OCI-LY3 (cell line): ENCODE measurements around the gene HSF2BP.

Source experiments
- H2AFZ ChIP-seq: fragments of 200-600, 300-600 bp; shearing (Covaris generic); 2 replicates; pipeline ENCODE4 v1.6.0; 2014; ENCODE audit warnings: antibody characterized with exemption, low read depth, low read length
- H3K27ac ChIP-seq: fragments of 200-600, 300-600 bp; sonication (generic); 2 replicates; pipeline ENCODE4 v1.5.1; 2014; ENCODE audit warnings: mild to moderate bottlenecking, low read length, moderate library complexity, mixed read lengths
- H3K27me3 ChIP-seq: fragments of 200-600, 300-600 bp; sonication (generic); 2 replicates; pipeline ENCODE4 v1.6.1; 2014; ENCODE audit warnings: low read depth, low read length, mixed read lengths
- H3K36me3 ChIP-seq: fragments of 200-600, 300-600 bp; sonication (generic); replicated peaks from 2 replicates; pipeline ENCODE3; 2014; ENCODE audit warnings: low read depth, low read length, mixed read lengths
- H3K4me1 ChIP-seq: fragments of 300-600, 200-600 bp; sonication (generic); 2 replicates; pipeline ENCODE4 v1.6.1; 2014; ENCODE audit warnings: low read length, mixed read lengths
- H3K4me2 ChIP-seq: fragments of 200-600, 300-600 bp; sonication (generic); 2 replicates; pipeline ENCODE4 v1.6.1; 2014; ENCODE audit warnings: low read length, mixed read lengths
- H3K4me3 ChIP-seq: fragments of 300-600, 200-600 bp; sonication (generic); 2 replicates; pipeline ENCODE4 v1.5.1; 2014; ENCODE audit warnings: antibody characterized with exemption, mild to moderate bottlenecking, low read length, moderate library complexity
- H3K79me2 ChIP-seq: fragments of 300-600, 200-600 bp; shearing (Covaris generic); 2 replicates; pipeline ENCODE4 v1.6.1; 2014; ENCODE audit warnings: mild to moderate bottlenecking, low read length, mixed read lengths
- H3K9ac ChIP-seq: fragments of 300-600, 200-600 bp; shearing (Covaris generic); 2 replicates; pipeline ENCODE4 v1.6.0; 2014; ENCODE audit warnings: mild to moderate bottlenecking, low read length, moderate library complexity
- H3K9me3 ChIP-seq: fragments of 200-600, 300-600 bp; shearing (Covaris generic); 2 replicates; pipeline ENCODE4 v1.6.1; 2014; ENCODE audit warnings: low read length, mixed read lengths; ENCODE audit not compliant: insufficient read depth
- H4K20me1 ChIP-seq: fragments of 200-600, 300-600 bp; sonication (generic); 2 replicates; pipeline ENCODE4 v1.6.1; 2016; ENCODE audit warnings: low read length, mixed read lengths; ENCODE audit not compliant: insufficient read depth
- EZH2phosphoT487 ChIP-seq: fragments of 200-600 bp; shearing (Covaris generic); IDR thresholded peaks from 2 replicates; pipeline ENCODE4 v1.6.1; 2018; ENCODE audit warnings: antibody characterized with exemption, mixed run types, low read depth
- TF ChIP-seq, protein P1 (sequence below): fragments of 200-600, 300-600 bp; sonication (generic); IDR thresholded peaks from 2 replicates; pipeline ENCODE4 v1.5.1; 2014; ENCODE audit warnings: antibody characterized with exemption, low read length, low read depth

Gene HSF2BP

DNA sequence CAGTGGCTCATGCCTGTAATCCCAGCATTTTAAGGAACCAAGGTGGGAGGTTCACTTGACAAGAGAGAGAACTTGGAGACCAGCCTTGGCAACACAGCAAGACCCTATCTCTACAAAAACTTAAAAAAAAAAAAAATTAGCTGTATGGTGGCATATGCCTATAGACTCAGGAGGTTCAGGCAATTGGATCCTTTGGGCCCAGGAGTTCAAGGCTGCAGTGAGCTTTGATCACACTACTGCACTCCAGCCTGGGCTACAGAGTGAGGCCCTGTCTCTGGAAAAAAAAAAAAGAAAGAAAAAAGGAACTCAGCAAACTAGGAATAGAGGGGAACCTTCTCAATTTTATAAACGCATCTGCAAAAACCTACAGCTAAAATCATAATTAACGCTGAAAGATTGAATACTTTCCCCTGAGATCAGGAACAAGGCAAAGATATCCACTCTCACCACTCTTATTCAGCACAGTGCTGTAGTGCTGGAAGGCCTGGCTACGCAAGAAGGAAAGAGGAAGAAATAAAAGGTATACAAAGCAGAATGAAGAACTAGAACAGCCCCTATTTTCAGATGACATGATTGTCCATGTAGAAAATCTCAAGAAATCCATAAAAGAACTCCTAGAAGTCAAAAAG, 21.6 kb downstream of the HSF2BP start:
- H3K27ac ChIP-seq = no peak overlapping the region
- no peak overlapping the region for H2AFZ ChIP-seq
- no peaks in the 10 kb centered on the region for H3K4me1 ChIP-seq
- no peaks in the 10 kb centered on the region for H3K27me3 ChIP-seq
- no peaks in the 10 kb centered on the region for H3K36me3 ChIP-seq
- no peaks in the 10 kb centered on the region for H4K20me1 ChIP-seq
- TF ChIP-seq, protein P1, sequence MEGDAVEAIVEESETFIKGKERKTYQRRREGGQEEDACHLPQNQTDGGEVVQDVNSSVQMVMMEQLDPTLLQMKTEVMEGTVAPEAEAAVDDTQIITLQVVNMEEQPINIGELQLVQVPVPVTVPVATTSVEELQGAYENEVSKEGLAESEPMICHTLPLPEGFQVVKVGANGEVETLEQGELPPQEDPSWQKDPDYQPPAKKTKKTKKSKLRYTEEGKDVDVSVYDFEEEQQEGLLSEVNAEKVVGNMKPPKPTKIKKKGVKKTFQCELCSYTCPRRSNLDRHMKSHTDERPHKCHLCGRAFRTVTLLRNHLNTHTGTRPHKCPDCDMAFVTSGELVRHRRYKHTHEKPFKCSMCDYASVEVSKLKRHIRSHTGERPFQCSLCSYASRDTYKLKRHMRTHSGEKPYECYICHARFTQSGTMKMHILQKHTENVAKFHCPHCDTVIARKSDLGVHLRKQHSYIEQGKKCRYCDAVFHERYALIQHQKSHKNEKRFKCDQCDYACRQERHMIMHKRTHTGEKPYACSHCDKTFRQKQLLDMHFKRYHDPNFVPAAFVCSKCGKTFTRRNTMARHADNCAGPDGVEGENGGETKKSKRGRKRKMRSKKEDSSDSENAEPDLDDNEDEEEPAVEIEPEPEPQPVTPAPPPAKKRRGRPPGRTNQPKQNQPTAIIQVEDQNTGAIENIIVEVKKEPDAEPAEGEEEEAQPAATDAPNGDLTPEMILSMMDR = no peak
- TF ChIP-seq EZH2phosphoT487 = no peak
- H3K9me3 ChIP-seq = no peaks in the 10 kb centered on the region
- H3K79me2 ChIP-seq = no peaks in the 10 kb centered on the region
- no peak overlapping the region for H3K4me3 ChIP-seq
- H3K9ac ChIP-seq = no peak overlapping the region
- no peak overlapping the region for H3K4me2 ChIP-seq

DNA sequence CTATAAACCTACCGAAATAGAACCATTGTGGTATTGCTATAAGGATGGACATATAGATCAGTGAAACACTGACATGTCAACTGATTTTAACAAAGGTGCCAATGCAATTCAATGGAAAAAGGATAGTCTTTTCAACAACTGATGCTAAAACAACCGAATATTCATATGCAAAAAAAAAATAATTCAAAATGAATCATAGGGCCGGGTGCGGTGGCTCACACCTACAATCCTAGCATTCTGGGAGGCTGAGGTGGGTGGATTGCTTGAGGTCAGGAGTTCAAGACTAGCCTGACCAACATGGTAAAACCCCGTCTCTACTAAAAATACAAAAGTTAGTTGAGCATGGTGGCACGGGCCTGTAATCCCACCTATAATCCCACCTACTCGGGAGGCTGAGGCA, 23.9 kb downstream of the HSF2BP start:
- Histone ChIP-seq H4K20me1 (no peaks in the 10 kb centered on the region), H3K4me2 (no peak overlapping the region), H3K9me3 (no peaks in the 10 kb centered on the region), H3K36me3 (no peaks in the 10 kb centered on the region), H3K4me1 (no peaks in the 10 kb centered on the region), H2AFZ (no peak overlapping the region), H3K9ac (no peak overlapping the region), H3K4me3 (no peak overlapping the region), H3K27ac (no peak overlapping the region), H3K79me2 (no peaks in the 10 kb centered on the region), H3K27me3 (no peaks in the 10 kb centered on the region)
- no peak for TF ChIP-seq EZH2phosphoT487
- TF ChIP-seq, protein P1 = no peak

DNA sequence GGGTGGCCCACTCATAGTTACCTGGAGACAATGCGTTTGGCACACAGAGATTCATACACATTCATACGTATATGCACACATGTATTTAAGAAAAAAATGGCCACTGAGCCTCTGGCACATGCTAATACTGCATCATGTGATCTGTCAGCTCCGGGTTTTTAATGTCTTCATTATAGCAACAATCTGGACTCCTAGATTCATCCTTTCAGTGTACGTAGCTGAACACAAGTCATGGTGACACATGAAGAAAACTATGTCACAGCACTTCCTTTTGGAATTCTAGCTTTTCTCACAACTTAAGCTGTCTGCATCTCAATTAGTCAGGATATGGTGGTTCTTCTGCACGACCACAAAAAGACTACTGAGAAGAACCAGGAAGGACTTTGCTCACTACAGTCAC, 24.7 kb downstream of the HSF2BP start:
- H4K20me1 ChIP-seq = no peaks in the 10 kb centered on the region
- TF ChIP-seq, protein P1 = no peak
- no peak for TF ChIP-seq EZH2phosphoT487
- H3K9ac ChIP-seq = no peak overlapping the region
- no peaks in the 10 kb centered on the region for H3K9me3 ChIP-seq
- H3K27me3 ChIP-seq = no peaks in the 10 kb centered on the region
- H3K36me3 ChIP-seq = no peaks in the 10 kb centered on the region
- no peaks in the 10 kb centered on the region for H3K4me1 ChIP-seq
- H3K4me3 ChIP-seq = no peak overlapping the region
- H2AFZ ChIP-seq = no peak overlapping the region
- no peaks in the 10 kb centered on the region for H3K79me2 ChIP-seq
- no peak overlapping the region for H3K4me2 ChIP-seq
- H3K27ac ChIP-seq = no peak overlapping the region

DNA sequence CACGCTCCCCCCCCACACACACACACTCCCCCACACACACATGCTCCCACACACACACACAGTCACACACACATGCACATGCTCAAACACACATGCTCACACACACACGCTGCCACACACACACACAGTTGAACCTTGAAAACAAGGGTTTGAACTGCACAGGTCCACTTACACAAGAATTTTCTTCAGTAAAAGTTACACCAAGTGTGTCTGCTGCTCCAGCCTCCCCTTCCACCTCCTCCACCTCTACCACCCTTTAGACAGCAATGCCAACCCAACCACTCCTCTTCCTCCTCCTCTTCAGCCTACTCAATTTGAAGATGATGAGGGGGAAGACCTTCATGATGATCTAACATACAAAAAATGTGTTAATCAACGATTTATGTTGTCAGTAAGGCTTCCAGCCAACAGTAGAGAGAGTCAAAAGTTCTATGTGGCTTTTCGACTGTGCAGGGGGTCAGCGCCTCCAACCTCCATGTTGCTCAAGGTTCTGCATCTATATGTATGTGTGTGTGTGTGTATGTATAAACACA, 26.8 kb downstream of the HSF2BP start:
- H3K9ac ChIP-seq = no peak overlapping the region
- H3K4me1 ChIP-seq = no peaks in the 10 kb centered on the region
- no peak overlapping the region for H3K4me2 ChIP-seq
- H2AFZ ChIP-seq = no peak overlapping the region
- TF ChIP-seq, protein P1 = no peak
- no peak for TF ChIP-seq EZH2phosphoT487
- no peaks in the 10 kb centered on the region for H3K9me3 ChIP-seq
- H4K20me1 ChIP-seq = no peaks in the 10 kb centered on the region
- no peaks in the 10 kb centered on the region for H3K36me3 ChIP-seq
- H3K27ac ChIP-seq = no peak overlapping the region
- no peak overlapping the region for H3K4me3 ChIP-seq
- no peaks in the 10 kb centered on the region for H3K79me2 ChIP-seq
- H3K27me3 ChIP-seq = no peaks in the 10 kb centered on the region
